Suprapubic skin (tissue), 4 donors: ENCODE data around the gene ZNF358. TPM values are rescaled to one million over a fixed set of nuclear protein-coding genes. Genes with fewer than 3 reads are reported as not detected.
A peak's percentile ranks its signal among the peaks of the same experiment; 100 is the strongest.

Source experiments
- DNase-seq, 2 donors: peaks; one replicate each; pipeline ENCODE4 v3.0.0-alpha.2; 2019; ENCODE audit warnings: low spot score in 2 of 2
- H3K27ac ChIP-seq: fragments of 200-600 bp; sonication (generic); one replicate; pipeline ENCODE4 v1.5.1; 2019
- H3K27me3 ChIP-seq: fragments of 200-600 bp; sonication (generic); one replicate; pipeline ENCODE4 v1.5.1; 2019
- H3K36me3 ChIP-seq: fragments of 200-600 bp; sonication (generic); one replicate; pipeline ENCODE4 v1.5.1; 2019
- H3K4me1 ChIP-seq: fragments of 200-600 bp; sonication (generic); one replicate; pipeline ENCODE4 v1.5.1; 2019
- H3K4me3 ChIP-seq: fragments of 200-600 bp; sonication (generic); one replicate; pipeline ENCODE4 v1.5.1; 2019; ENCODE audit warnings: mild to moderate bottlenecking
- H3K9me3 ChIP-seq: fragments of 200-600 bp; sonication (generic); one replicate; pipeline ENCODE4 v1.5.1; 2019
- CTCF ChIP-seq, 2 donors: fragments of 200-600 bp in 1 of 2; fragments of 450-650 bp in 1 of 2; sonication (generic) in 1 of 2; IDR thresholded peaks; one replicate each; pipeline ENCODE4 v1.5.1; 2016 to 2019; ENCODE audit warnings: antibody characterized with exemption in 2 of 2, mild to moderate bottlenecking in 1 of 2, moderate library complexity in 1 of 2
- EP300 ChIP-seq: sonication (generic); formaldehyde crosslinking; IDR thresholded peaks from one replicate; pipeline ENCODE4 v1.6.1; 2017; ENCODE audit warnings: antibody characterized with exemption
- POLR2A ChIP-seq, 2 donors: fragments of 450-650 bp; IDR thresholded peaks; one replicate each; pipeline ENCODE4 v1.6.1; 2017; ENCODE audit warnings: antibody characterized with exemption in 2 of 2, mild to moderate bottlenecking in 2 of 2, moderate library complexity in 2 of 2
- POLR2AphosphoS5 ChIP-seq, 3 donors: sonication (generic); formaldehyde crosslinking; IDR thresholded peaks; one replicate each; pipeline ENCODE4 v1.6.1; 2017; ENCODE audit warnings: antibody characterized with exemption in 3 of 3
- WGBS: methylation state at CpG from one replicate; pipeline ENCODE4 v1.1.5; 2018; 5-methylcytosine and 5-hydroxymethylcytosine counted together
- total RNA-seq, 4 donors: library from RNA; depleted of rRNA; stranded (reverse); fragments of >200 nt; gene quantifications; one replicate each; pipeline ENCODE4 v1.1.0, GENCODE V29; 2016

Gene ZNF358
- total RNA-seq: 10 to 100 TPM; 28.7 to 48.5 (median 39.5) TPM

GRCh38 chr19:7515645-7516151 lies at the start of gene ZNF358:
ZNF358 (plus strand) TSS chr19:7516103; CDS start chr19:7519243, 3,140 bp downstream.
- WGBS: 1% methylated on average over 11 of the region's 33 CpGs
- no peak for TF ChIP-seq CTCF (IDR thresholded peaks at IDR 0.05)
- TF ChIP-seq POLR2A (IDR thresholded peaks at IDR 0.05): no peak
- no peak for TF ChIP-seq EP300
- TF ChIP-seq POLR2AphosphoS5 (IDR thresholded peaks at IDR 0.05): no peak
- H3K4me1 ChIP-seq: peaks cover 26% of the 10 kb centered on the region
- H3K27me3 ChIP-seq: no peaks in the 10 kb centered on the region
- peaks cover 11% of the 10 kb centered on the region for H3K36me3 ChIP-seq
- peak within 1 kb of the TSS; percentile 66 for H3K4me3 ChIP-seq
- DNase-seq: peak in 1 of 2 donors; percentile 76
- no peaks in the 10 kb centered on the region for H3K9me3 ChIP-seq
- H3K27ac ChIP-seq: peak within 1 kb of the TSS; percentile 80

GRCh38 chr19:7467009-7467989 lies 48.6 kb upstream of the ZNF358 start:
- no peak overlapping the region for H3K4me3 ChIP-seq
- DNase-seq: no peak
- H3K4me1 ChIP-seq: no peaks in the 10 kb centered on the region
- H3K27ac ChIP-seq: no peak overlapping the region
- TF ChIP-seq CTCF (IDR thresholded peaks at IDR 0.05) (no peak), POLR2A (IDR thresholded peaks at IDR 0.05) (no peak), EP300 (no peak), POLR2AphosphoS5 (IDR thresholded peaks at IDR 0.05) (no peak)
- no peaks in the 10 kb centered on the region for H3K27me3 ChIP-seq
- WGBS: 93% methylated on average over 70 of the region's 86 CpGs
- H3K9me3 ChIP-seq: no peaks in the 10 kb centered on the region
- peaks cover 88% of the 10 kb centered on the region for H3K36me3 ChIP-seq

- H3K27me3 ChIP-seq: no peaks in the 10 kb centered on the region
- peaks cover 74% of the 10 kb centered on the region for H3K36me3 ChIP-seq
- TF ChIP-seq CTCF (IDR thresholded peaks at IDR 0.05) (no peak), EP300 (no peak), POLR2AphosphoS5 (IDR thresholded peaks at IDR 0.05) (no peak)
- H3K9me3 ChIP-seq: no peaks in the 10 kb centered on the region
- no peaks in the 10 kb centered on the region for H3K4me1 ChIP-seq
- no peak overlapping the region for H3K4me3 ChIP-seq
- DNase-seq: no peak
- no peak overlapping the region for H3K27ac ChIP-seq
- 83% methylated on average over 8 of the region's 24 CpGs for WGBS
Measured at GRCh38 chr19:7468840-7469239, 47.1 kb upstream of the ZNF358 start.

GRCh38 chr19:7469669-7470285 lies 46.1 kb upstream of the ZNF358 start:
- no peak for DNase-seq
- TF ChIP-seq POLR2AphosphoS5 (IDR thresholded peaks at IDR 0.05): no peak
- H3K9me3 ChIP-seq: no peaks in the 10 kb centered on the region
- peaks cover 65% of the 10 kb centered on the region for H3K36me3 ChIP-seq
- no peaks in the 10 kb centered on the region for H3K27me3 ChIP-seq
- no peak overlapping the region for H3K27ac ChIP-seq
- no peak overlapping the region for H3K4me3 ChIP-seq
- 96% methylated on average over 25 of the region's 31 CpGs for WGBS
- H3K4me1 ChIP-seq: no peaks in the 10 kb centered on the region

DNA sequence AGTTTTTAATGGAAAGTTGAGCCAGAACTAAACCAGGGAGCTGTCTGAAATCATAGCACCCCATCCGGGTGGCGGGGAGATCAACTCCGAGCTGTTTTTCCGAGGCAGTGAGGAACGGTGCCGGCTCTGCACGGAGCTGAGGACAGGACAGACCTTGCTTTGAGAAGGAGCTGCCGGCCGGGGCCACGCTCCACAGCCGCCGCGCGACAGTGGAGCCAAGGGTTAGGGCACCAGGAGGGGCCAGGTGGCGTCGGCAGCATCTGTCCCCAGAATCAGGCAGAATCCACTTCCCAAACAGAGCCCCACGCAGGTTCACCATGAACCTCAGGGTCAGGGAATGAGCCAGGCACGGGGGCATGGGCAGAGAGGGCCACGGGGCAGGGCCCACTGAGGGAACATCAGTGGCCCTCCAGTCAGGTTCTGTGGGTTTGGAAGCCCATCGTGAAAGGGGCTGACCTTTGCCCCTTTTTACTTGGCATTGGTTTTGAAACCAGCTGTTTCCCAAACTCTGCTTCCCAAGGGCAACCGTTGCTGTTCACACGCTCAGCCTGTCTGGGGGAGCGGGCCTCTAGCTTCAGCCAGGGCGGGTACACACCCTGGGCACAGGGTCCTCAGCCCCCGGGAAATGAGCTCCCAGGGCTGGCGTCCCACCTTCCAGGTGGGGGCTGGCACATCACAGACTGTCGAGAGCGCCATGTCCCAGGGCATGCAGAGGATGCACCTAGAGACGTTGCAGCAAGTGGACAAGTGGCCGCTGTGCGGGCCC lies 45.2 kb upstream of the ZNF358 start:
- Histone ChIP-seq H3K36me3 (peaks cover 55% of the 10 kb centered on the region), H3K27me3 (no peaks in the 10 kb centered on the region), H3K9me3 (no peaks in the 10 kb centered on the region), H3K27ac (no peak overlapping the region), H3K4me3 (no peak overlapping the region), H3K4me1 (no peaks in the 10 kb centered on the region)
- 88% methylated on average over 19 of the region's 31 CpGs for WGBS
- DNase-seq: no peak
- TF ChIP-seq POLR2A (IDR thresholded peaks at IDR 0.05): no peak
- no peak for TF ChIP-seq EP300
- TF ChIP-seq POLR2AphosphoS5 (IDR thresholded peaks at IDR 0.05): no peak
- TF ChIP-seq CTCF (IDR thresholded peaks at IDR 0.05): no peak
